IMR-90 (cell line): ENCODE results near the gene DBNDD1. TPM values are rescaled to one million over a fixed set of nuclear protein-coding genes. Genes with fewer than 3 reads are reported as not detected.

Source experiments
- ATAC-seq: fragments of 200-7000 bp; cut with Tn5 transposase; 2 replicates; pipeline ENCODE4 v1.9.1; 2020; ENCODE audit warnings: low read depth, mild to moderate bottlenecking, moderate library complexity
- BruUV-seq: library from RNA; stranded (reverse); fragments of 400-500 nt; replicated peaks from 2 replicates; lab custom pipeline; 2021; lab: Mats Ljungman, UMichigan
- CTCF ChIA-PET: fragments of 300-600 bp; formaldehyde crosslinking; extraction: SDS; loops from one replicate; lab custom pipeline; 2021; ENCODE audit warnings: antibody characterized with exemption; lab: Yijun Ruan, JAX
- POLR2A ChIA-PET: fragments of 300-600 bp; sonication (Branson Sonifier 250); formaldehyde crosslinking; loops from one replicate; lab custom pipeline; 2022; ENCODE audit warnings: antibody characterized with exemption; ENCODE audit not compliant: unreplicated experiment; lab: Charles Lee
- DNase-seq: peaks from one replicate; pipeline ENCODE4 v3.0.0; 2013
- H2AFZ ChIP-seq: replicated peaks from 2 replicates; pipeline ENCODE3; 2013; ENCODE audit warnings: low read length, mild to moderate bottlenecking; ENCODE audit not compliant: poor library complexity
- H2AK5ac ChIP-seq: 2 replicates; pipeline ENCODE4 v1.6.1; 2013; ENCODE audit warnings: low read depth, low read length, inconsistent platforms
- H2AK9ac ChIP-seq: replicated peaks from 2 replicates; pipeline ENCODE3; 2013; ENCODE audit warnings: mild to moderate bottlenecking, low read depth, low read length, moderate library complexity; ENCODE audit not compliant: poor library complexity
- H2BK120ac ChIP-seq: 2 replicates; pipeline ENCODE4 v1.6.1; 2013; ENCODE audit warnings: low read depth, low read length, inconsistent platforms
- H2BK15ac ChIP-seq: 3 replicates; pipeline ENCODE4 v1.6.1; 2013; ENCODE audit warnings: low read depth, low read length, inconsistent platforms
- H2BK20ac ChIP-seq: 2 replicates; pipeline ENCODE4 v1.6.1; 2013; ENCODE audit warnings: low read depth, mild to moderate bottlenecking, inconsistent platforms, low read length, moderate library complexity
- H2BK5ac ChIP-seq: 2 replicates; pipeline ENCODE4 v1.6.1; 2013; ENCODE audit warnings: mild to moderate bottlenecking, low read depth, low read length, inconsistent platforms; ENCODE audit not compliant: poor library complexity, severe bottlenecking
- H3K14ac ChIP-seq: replicated peaks from 2 replicates; pipeline ENCODE4 v1.6.1; 2013; ENCODE audit warnings: low read depth, low read length, inconsistent platforms
- H3K18ac ChIP-seq: 2 replicates; pipeline ENCODE4 v1.6.1; 2013; ENCODE audit warnings: low read depth, low read length, control low read depth
- H3K23ac ChIP-seq: 2 replicates; pipeline ENCODE4 v1.6.1; 2013; ENCODE audit warnings: low read depth, low read length, inconsistent platforms
- H3K27ac ChIP-seq: 2 replicates; pipeline ENCODE4 v1.5.1; 2013; ENCODE audit warnings: mild to moderate bottlenecking, control low read depth, low read length; ENCODE audit not compliant: insufficient read depth
- H3K27me3 ChIP-seq: 2 replicates; pipeline ENCODE4 v1.6.1; 2013; ENCODE audit warnings: low read length; ENCODE audit not compliant: control insufficient read depth, insufficient read depth
- H3K36me3 ChIP-seq: 2 replicates; pipeline ENCODE4 v1.6.1; 2013; ENCODE audit warnings: low read length, mixed read lengths; ENCODE audit not compliant: control insufficient read depth, insufficient read depth
- H3K4ac ChIP-seq: 2 replicates; pipeline ENCODE4 v1.6.1; 2013; ENCODE audit warnings: low read depth, low read length, inconsistent platforms
- H3K4me1 ChIP-seq: 2 replicates; pipeline ENCODE4 v1.6.1; 2013; ENCODE audit warnings: low read length, mixed read lengths; ENCODE audit not compliant: control insufficient read depth, insufficient read depth
- H3K4me2 ChIP-seq: 2 replicates; pipeline ENCODE4 v1.6.1; 2013; ENCODE audit warnings: low read depth, mild to moderate bottlenecking, control low read depth, low read length, moderate library complexity
- H3K4me3 ChIP-seq: 2 replicates; pipeline ENCODE4 v1.5.1; 2013; ENCODE audit warnings: low read depth, mild to moderate bottlenecking, control low read depth, low read length, moderate library complexity; ENCODE audit not compliant: insufficient read depth
- H3K56ac ChIP-seq: 2 replicates; pipeline ENCODE4 v1.6.1; 2013; ENCODE audit warnings: low read length, inconsistent platforms; ENCODE audit not compliant: insufficient read depth; ENCODE audit errors: extremely low read depth
- H3K79me1 ChIP-seq, 2 experiments: 2 replicates each; pipeline ENCODE4 v1.6.1; 2013; ENCODE audit warnings: low read length in 2 of 2, inconsistent platforms in 1 of 2, low read depth in 1 of 2
- H3K9ac ChIP-seq: 2 replicates; pipeline ENCODE4 v1.6.1; 2013; ENCODE audit warnings: low read depth, low read length, control low read depth
- H3K9me1 ChIP-seq: 2 replicates; pipeline ENCODE4 v1.6.1; 2013; ENCODE audit warnings: low read length, inconsistent platforms; ENCODE audit not compliant: insufficient read depth
- H3K9me3 ChIP-seq: 2 replicates; pipeline ENCODE4 v1.6.1; 2013; ENCODE audit warnings: low read length; ENCODE audit not compliant: control insufficient read depth, insufficient read depth
- H4K20me1 ChIP-seq: 2 replicates; pipeline ENCODE4 v1.6.1; 2013; ENCODE audit warnings: low read length, inconsistent platforms; ENCODE audit not compliant: insufficient read depth
- H4K5ac ChIP-seq: 2 replicates; pipeline ENCODE4 v1.6.1; 2013; ENCODE audit warnings: mild to moderate bottlenecking, low read depth, low read length, control low read depth
- H4K8ac ChIP-seq, 2 experiments: 2 replicates each; pipeline ENCODE4 v1.6.1; 2013; ENCODE audit warnings: low read depth in 2 of 2, low read length in 2 of 2, control low read depth in 1 of 2, inconsistent platforms in 1 of 2
- H4K91ac ChIP-seq: 2 replicates; pipeline ENCODE4 v1.6.1; 2013; ENCODE audit warnings: low read depth, low read length, inconsistent platforms; ENCODE audit not compliant: insufficient read depth
- MAZ ChIP-seq: IDR thresholded peaks from 2 replicates; pipeline ENCODE4 v1.6.1; 2012; ENCODE audit warnings: low read depth, mild to moderate bottlenecking, low read length, improper control_type of control experiment, moderate library complexity, borderline replicate concordance
- WGBS, 2 experiments: methylation state at CpG; one replicate each; pipeline versions ENCODE4 v1.1.5 to v1.1.7; 2013; ENCODE audit warnings: missing lambda C conversion rate in 2 of 2; ENCODE audit not compliant: insufficient read length in 1 of 2; ENCODE audit errors: extremely low coverage in 2 of 2; 5-methylcytosine and 5-hydroxymethylcytosine counted together
- dilution Hi-C: fragments of 300-500 bp; cut with HindIII; formaldehyde crosslinking; loops from one replicate; pipeline ENCODE4 v1.14.3; 2018; ENCODE audit warnings: low sequenced_read_pairs; ENCODE audit not compliant: unreplicated experiment
- in situ Hi-C: fragments of 300-500 bp; cut with MboI; formaldehyde crosslinking; loops from 3 replicates; pipeline ENCODE4 v1.14.3; 2019; ENCODE audit warnings: low sequenced_read_pairs, inconsistent platforms, mixed read lengths
- intact Hi-C: fragments of 100-400 bp; cut with micrococcal nuclease; formaldehyde crosslinking; loops from 2 replicates; pipeline ENCODE4 v1.10.0; 2022
- polyA plus RNA-seq, 3 experiments: library from polyadenylated mRNA; depleted of rRNA; stranded (reverse); fragments of >200 nt; gene quantifications; 2 replicates each; pipeline ENCODE4 v1.2.3, GENCODE V29; 2012; ENCODE audit warnings: low replicate concordance in 1 of 3
- total RNA-seq: library from RNA; depleted of rRNA; stranded (reverse); fragments of >200 nt; gene quantifications from 2 replicates; pipeline ENCODE4 v1.2.3, GENCODE V29; 2012
- TF ChIP-seq, protein P1 (sequence below): conservative IDR thresholded peaks from 2 replicates; pipeline ENCODE4 v1.5.1; 2012; ENCODE audit warnings: mild to moderate bottlenecking, low read depth, low read length, improper control_type of control experiment

Gene DBNDD1
- total and polyA plus RNA-seq, 2 of the 4 experiments (the other 2 are of a cell fraction), result 3.4 to 23.0 TPM

DNA sequence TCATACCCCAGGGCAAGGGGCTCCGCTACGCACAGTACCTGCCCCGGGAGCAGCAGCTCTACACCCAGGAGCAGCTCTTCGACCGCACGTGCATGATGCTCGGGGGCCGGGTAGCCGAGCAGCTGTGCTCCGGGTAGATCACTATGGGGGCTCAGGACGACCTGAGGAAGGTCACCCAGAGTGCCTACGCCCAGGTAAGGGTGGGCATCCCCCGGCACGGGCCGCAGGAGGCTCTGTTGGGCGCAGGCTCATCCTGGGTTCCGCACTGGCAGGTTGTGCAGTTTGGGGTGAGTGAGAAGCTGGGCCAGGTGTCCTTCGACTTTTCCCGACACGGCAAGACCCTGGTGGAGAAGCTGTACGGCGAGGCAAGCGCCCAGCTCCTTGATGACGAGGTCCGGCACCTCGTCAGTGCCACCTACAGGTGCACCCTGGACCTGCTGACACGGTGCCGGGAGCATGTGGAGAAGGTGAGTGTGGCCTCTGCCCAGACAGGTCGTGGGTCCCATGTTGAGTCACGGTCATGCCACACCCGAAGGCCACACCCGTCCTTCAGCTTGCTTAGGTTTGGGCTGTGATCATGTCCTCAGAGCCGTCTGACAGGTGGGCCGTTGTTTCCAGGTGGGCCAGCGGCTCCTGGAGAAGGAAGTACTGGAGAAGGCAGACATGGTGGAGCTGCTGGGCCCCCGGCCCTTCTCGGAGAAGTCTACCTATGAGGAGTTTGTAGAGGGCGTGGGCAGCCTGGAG is 19.3 kb downstream of the DBNDD1 start:
- H3K4me1 ChIP-seq, result no peaks in the 10 kb centered on the region
- no peak overlapping the region for H4K8ac ChIP-seq
- dilution Hi-C loops (no loop called here), in situ Hi-C loops (no loop called here), intact Hi-C loops (no loop called here)
- no peak overlapping the region for H3K14ac ChIP-seq
- no peak overlapping the region for H3K4ac ChIP-seq
- H3K9me1 ChIP-seq, result 0 out of 2 replicates have a peak, but pooled peaks cover 4% of the 10 kb centered on the region
- no peak for TF ChIP-seq MAZ
- TF ChIP-seq, protein P1, sequence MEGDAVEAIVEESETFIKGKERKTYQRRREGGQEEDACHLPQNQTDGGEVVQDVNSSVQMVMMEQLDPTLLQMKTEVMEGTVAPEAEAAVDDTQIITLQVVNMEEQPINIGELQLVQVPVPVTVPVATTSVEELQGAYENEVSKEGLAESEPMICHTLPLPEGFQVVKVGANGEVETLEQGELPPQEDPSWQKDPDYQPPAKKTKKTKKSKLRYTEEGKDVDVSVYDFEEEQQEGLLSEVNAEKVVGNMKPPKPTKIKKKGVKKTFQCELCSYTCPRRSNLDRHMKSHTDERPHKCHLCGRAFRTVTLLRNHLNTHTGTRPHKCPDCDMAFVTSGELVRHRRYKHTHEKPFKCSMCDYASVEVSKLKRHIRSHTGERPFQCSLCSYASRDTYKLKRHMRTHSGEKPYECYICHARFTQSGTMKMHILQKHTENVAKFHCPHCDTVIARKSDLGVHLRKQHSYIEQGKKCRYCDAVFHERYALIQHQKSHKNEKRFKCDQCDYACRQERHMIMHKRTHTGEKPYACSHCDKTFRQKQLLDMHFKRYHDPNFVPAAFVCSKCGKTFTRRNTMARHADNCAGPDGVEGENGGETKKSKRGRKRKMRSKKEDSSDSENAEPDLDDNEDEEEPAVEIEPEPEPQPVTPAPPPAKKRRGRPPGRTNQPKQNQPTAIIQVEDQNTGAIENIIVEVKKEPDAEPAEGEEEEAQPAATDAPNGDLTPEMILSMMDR, result no peak
- peaks cover 4 to 13% of the 10 kb centered on the region in 2 experiments; a peak in 3 of 4 replicates for H3K79me1 ChIP-seq
- H4K20me1 ChIP-seq, result peaks cover 13% of the 10 kb centered on the region
- no peak overlapping the region for H3K56ac ChIP-seq
- peak overlapping the region; percentile 58 for H2AFZ ChIP-seq
- no peak overlapping the region for H3K18ac ChIP-seq
- no peak overlapping the region for H2BK120ac ChIP-seq
- WGBS, 2 experiments, result 95% methylated on average over 22 of the region's 38 CpGs; no CpG with 5 or more reads in 1 of the 2 experiments
- H2BK20ac ChIP-seq, result no peak overlapping the region
- H3K27ac ChIP-seq, result no peak overlapping the region
- H4K91ac ChIP-seq, result no peak overlapping the region
- DNase-seq, result no peak
- no peak overlapping the region for H2AK5ac ChIP-seq
- no TSS peak for BruUV-seq
- H4K5ac ChIP-seq, result no peak overlapping the region
- H3K9ac ChIP-seq, result no peak overlapping the region
- no peak overlapping the region for H2BK15ac ChIP-seq
- peaks cover 11% of the 10 kb centered on the region; the same call in 1 of the 2 replicates for H3K36me3 ChIP-seq
- H3K9me3 ChIP-seq, result peaks cover 11% of the 10 kb centered on the region
- peak overlapping the region; percentile 28 for H2AK9ac ChIP-seq
- H3K4me3 ChIP-seq, result no peak overlapping the region
- H3K23ac ChIP-seq, result no peak overlapping the region
- no peaks in the 10 kb centered on the region for H3K27me3 ChIP-seq
- ChIA-PET POLR2A (no interaction called here), CTCF (no interaction called here)
- H2BK5ac ChIP-seq, result no peak overlapping the region
- no peak for ATAC-seq
- no peak overlapping the region for H3K4me2 ChIP-seq
